Ovary (tissue), 3 donors: ENCODE measurements around the gene CPED1.

ENCODE experiments used
- CTCF ChIP-seq, 3 donors: fragments of 450-650 bp in 2 of 3; fragments of 200-600 bp in 1 of 3; IDR thresholded peaks; one replicate each; pipeline versions ENCODE4 v1.5.1 to v1.8.0; 2016 to 2022; ENCODE audit warnings: antibody characterized with exemption in 3 of 3, mild to moderate bottlenecking in 1 of 3
- EP300 ChIP-seq: sonication (generic); formaldehyde crosslinking; IDR thresholded peaks from one replicate; pipeline ENCODE4 v1.6.1; 2017; ENCODE audit warnings: antibody characterized with exemption
- donor health status: DM: no; HTN: no; CAD: no.

DNA sequence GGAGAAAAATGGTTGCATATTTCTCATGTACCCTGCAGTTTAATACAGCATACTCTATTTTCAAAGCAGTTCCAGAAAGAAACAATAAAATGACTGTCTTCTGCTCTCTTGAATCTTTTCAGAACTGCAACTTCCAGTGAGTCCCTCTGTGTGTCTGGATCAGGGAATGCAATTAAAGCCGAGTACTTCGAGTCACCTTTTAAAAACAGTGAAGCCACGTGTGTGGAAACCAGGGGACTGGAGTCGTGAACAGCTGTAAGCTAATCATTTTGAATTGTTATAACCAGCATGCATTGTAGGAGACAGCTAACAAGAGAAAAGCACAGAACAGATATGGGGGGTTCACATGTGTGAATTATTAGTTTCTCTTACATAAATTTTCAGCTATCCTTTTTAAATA is 109.1 kb downstream of the CPED1 start:
- no peak for TF ChIP-seq EP300
- no peak for TF ChIP-seq CTCF (IDR thresholded peaks at IDR 0.05)
